ENCODE measurements around the gene HCFC1R1. TPM values are rescaled to one million over a fixed set of nuclear protein-coding genes. Genes with fewer than 3 reads are reported as not detected.
"Not testable (repeated sequence)": the region's sequence is repeated elsewhere in the genome, so short reads cannot be mapped to it uniquely, and the experiment has no call there.

HCFC1R1 gene
- 100 to 1,000 TPM in 1 of 2 donors, 10 to 100 TPM in 1; 19.9 to 120 TPM for total RNA-seq

DNA sequence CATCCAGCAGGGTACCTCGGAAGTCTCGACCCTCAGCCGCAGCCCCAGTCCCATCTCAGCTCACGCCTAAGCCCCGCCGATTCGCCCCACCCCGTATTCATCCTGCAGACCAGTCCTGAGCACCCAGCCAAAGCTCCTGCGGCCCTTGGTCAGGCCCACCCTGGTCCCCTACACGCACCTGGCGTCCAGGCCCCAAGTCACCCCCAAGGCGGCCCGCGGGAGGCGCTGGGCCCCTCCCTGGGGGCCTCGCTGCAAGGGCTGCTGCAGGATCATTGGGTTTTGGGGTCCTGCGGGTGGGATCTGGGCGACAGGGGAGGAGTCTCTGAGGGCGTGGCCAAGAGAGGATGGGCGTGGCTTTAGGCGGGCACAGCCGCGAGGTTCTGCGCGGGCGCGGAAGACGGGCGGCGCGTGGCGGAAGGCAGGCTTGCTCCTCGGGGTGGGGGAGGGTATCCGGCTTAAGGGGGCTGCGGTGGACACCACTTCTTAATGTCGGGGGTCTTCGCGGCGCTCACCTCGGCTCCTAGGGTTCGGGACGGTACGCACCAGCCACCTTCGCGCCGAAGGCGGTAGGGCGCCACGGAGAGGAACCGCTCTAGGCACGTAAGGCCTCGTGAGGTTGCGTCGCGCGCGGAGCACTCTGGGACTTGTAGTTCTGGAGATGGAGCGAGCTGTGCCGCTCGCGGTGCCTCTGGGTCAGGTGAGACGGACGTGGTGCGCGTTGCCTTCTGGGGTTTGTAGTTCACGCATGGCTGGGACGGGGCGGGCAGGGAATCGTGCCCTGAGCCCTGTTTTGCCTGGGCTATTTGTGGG lies at the start of gene HCFC1R1, which contains the start of gene THOC6:
Gene HCFC1R1 (minus strand): TSS at position 274 of the 810 bp plus-strand sequence. CDS start 1 bp downstream, at position 273.
Gene THOC6 (plus strand): TSS at position 367 of the 810 bp plus-strand sequence. CDS start 292 bp downstream, at position 659.
- Histone ChIP-seq H3K4me1 (ENCODE audit: control insufficient read depth in 1 of 2, low read depth in 2 of 2) (peaks cover 0 to 39% of the 10 kb centered on the region in 2 donors), H3K36me3 (peaks cover 12% of the 10 kb centered on the region), H3K27ac (peak within 1 kb of the TSS; percentile 94 to 100), H3K9me3 (no peaks in the 10 kb centered on the region), H3K4me3 (peak within 1 kb of the TSS; percentile 98), H3K27me3 (replicated peaks; ENCODE audit: insufficient read depth) (no peaks in the 10 kb centered on the region)
- peak; percentile 32 for ATAC-seq (ENCODE audit: insufficient number of reproducible peaks, low FRiP score, low read depth)
- no peak for TF ChIP-seq CTCF (IDR thresholded peaks at IDR 0.05)
- DNase-seq (ENCODE audit: low spot score): peak; percentile 92

DNA sequence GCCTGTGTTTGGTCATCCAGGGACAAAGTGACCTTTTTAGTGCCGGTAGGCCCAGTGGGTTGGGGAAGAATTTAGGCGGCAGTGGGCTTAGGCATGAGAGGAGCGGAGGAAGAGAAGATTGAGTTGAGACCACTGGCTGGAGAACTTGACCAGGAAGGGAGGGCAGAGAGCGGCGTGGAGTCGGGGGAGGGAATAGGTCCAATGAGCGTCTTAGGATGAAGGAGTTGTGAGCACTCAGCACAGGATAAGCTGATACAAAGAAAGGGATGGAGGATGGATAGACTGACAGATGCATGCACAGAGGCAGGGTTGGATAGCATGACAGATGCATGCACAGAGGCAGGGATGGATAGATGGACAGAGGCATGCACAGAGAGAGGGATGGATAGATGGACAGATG lies 49.7 kb upstream of the HCFC1R1 start:
- no peaks in the 10 kb centered on the region for H3K27me3 ChIP-seq (replicated peaks; ENCODE audit: insufficient read depth)
- H3K4me3 ChIP-seq: no peak overlapping the region
- TF ChIP-seq CTCF (IDR thresholded peaks at IDR 0.05): no peak
- DNase-seq (ENCODE audit: low spot score) (no peak), ATAC-seq (ENCODE audit: insufficient number of reproducible peaks, low FRiP score, low read depth) (no peak)
- no peaks in the 10 kb centered on the region for H3K4me1 ChIP-seq (ENCODE audit: control insufficient read depth in 1 of 2, low read depth in 2 of 2)
- no peak overlapping the region for H3K27ac ChIP-seq
- no peaks in the 10 kb centered on the region for H3K36me3 ChIP-seq
- H3K9me3 ChIP-seq: no peaks in the 10 kb centered on the region

DNA sequence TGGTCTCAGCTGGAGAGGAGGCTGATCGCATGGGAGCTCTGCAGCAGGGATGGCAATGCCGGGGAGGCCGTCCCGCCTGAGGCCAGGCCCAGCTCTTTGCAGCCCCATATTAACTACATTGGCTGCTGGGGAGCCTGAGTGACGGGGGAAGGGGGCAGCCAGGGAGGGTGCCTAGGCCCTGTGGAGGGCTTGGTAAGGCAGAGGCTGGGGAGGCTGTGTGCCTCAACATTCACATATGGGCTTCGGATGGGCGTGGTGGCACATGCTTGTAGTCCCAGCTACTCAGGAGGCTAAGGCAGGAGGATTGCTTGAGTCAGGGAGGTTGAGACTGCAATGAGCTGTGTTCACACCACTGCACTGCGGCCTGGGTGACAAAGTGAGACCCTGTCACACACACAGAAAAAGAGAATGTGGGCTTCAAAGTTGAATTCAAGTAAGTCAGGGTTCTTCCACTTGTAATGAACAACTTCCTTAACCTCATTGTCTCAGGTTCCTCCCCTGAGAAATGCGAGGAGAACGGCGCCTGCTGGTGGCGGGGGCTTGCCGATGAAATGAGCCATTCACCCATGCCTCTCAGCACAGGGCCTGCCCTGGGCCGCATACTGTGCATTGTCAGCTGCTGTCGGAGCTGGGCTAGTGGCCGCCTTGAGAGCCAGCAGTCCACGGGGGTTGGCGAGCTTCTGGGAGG lies 49.0 kb upstream of the HCFC1R1 start:
- not testable (repeated sequence) for H3K4me3 ChIP-seq; H3K4me1 ChIP-seq (ENCODE audit: control insufficient read depth in 1 of 2, low read depth in 2 of 2); ATAC-seq (ENCODE audit: insufficient number of reproducible peaks, low FRiP score, low read depth); H3K27me3 ChIP-seq (replicated peaks; ENCODE audit: insufficient read depth); DNase-seq (ENCODE audit: low spot score); H3K27ac ChIP-seq; H3K9me3 ChIP-seq; H3K36me3 ChIP-seq

DNA sequence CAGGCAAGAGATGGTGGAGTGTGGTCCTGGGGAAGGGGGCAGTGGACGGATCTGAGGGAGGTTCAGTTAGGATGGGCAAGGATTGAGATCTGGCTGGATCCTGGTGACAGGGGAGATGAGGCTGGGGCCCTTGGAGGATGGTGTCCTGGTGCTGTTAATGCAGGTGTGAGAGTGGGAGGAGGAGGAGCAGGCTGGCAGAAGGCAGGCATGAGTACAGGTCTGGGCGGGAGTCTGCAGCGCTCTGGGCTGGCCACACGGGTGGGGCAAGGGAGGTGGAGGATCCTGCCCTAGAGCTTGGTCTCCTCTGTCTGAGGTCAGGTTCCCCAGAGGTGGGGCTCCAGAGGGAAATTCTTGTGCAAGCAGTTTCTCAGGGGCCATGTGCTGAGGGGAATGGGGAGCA lies 48.4 kb upstream of the HCFC1R1 start:
- DNase-seq (ENCODE audit: low spot score); H3K27me3 ChIP-seq (replicated peaks; ENCODE audit: insufficient read depth); H3K36me3 ChIP-seq; ATAC-seq (ENCODE audit: insufficient number of reproducible peaks, low FRiP score, low read depth); H3K4me1 ChIP-seq (ENCODE audit: control insufficient read depth in 1 of 2, low read depth in 2 of 2); H3K27ac ChIP-seq; H3K9me3 ChIP-seq; H3K4me3 ChIP-seq: not testable (repeated sequence)

DNA sequence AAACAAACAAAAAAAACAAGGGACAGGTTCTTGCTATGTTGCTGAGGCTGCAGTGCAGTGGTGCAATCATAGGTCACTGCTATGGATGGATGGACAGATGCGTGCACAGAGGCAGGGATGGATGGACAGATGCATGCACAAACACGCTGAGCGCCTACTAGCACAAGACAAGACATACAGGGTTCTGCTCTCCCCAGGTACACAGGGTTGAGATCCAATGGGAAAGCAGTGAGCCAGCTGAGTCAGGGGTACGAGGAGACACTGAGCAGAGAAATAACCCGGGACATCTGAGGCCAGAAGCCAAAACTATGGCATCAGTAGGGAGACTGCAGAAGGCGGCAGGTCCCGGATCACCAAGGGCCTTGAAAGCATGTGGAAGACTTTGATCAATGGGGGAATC lies 47.9 kb upstream of the HCFC1R1 start:
- TF ChIP-seq CTCF (IDR thresholded peaks at IDR 0.05): no peak
- Histone ChIP-seq H3K4me3 (no peak overlapping the region), H3K36me3 (no peaks in the 10 kb centered on the region), H3K27ac (no peak overlapping the region), H3K4me1 (ENCODE audit: control insufficient read depth in 1 of 2, low read depth in 2 of 2) (peaks cover 0 to 1% of the 10 kb centered on the region in 2 donors), H3K9me3 (no peaks in the 10 kb centered on the region), H3K27me3 (replicated peaks; ENCODE audit: insufficient read depth) (no peaks in the 10 kb centered on the region)
- no peak for DNase-seq (ENCODE audit: low spot score)
- ATAC-seq (ENCODE audit: insufficient number of reproducible peaks, low FRiP score, low read depth): no peak

- no peak for TF ChIP-seq CTCF (IDR thresholded peaks at IDR 0.05)
- H3K4me3 ChIP-seq: no peak overlapping the region
- no peak for ATAC-seq (ENCODE audit: insufficient number of reproducible peaks, low FRiP score, low read depth)
- H3K27me3 ChIP-seq (replicated peaks; ENCODE audit: insufficient read depth): no peaks in the 10 kb centered on the region
- H3K36me3 ChIP-seq: no peaks in the 10 kb centered on the region
- no peaks in the 10 kb centered on the region for H3K9me3 ChIP-seq
- peaks cover 3 to 11% of the 10 kb centered on the region in 2 donors for H3K4me1 ChIP-seq (ENCODE audit: control insufficient read depth in 1 of 2, low read depth in 2 of 2)
- H3K27ac ChIP-seq: no peak overlapping the region
- no peak for DNase-seq (ENCODE audit: low spot score)
These were observed 46.9 kb upstream of the HCFC1R1 start for GRCh38 chr16:3070608-3071111.

GRCh38 chr16:3069146-3069545 lies 45.4 kb upstream of the HCFC1R1 start:
- not testable (repeated sequence) for H3K9me3 ChIP-seq; DNase-seq (ENCODE audit: low spot score); H3K27me3 ChIP-seq (replicated peaks; ENCODE audit: insufficient read depth); H3K4me3 ChIP-seq; ATAC-seq (ENCODE audit: insufficient number of reproducible peaks, low FRiP score, low read depth); H3K36me3 ChIP-seq; H3K27ac ChIP-seq
- peaks cover 11 to 23% of the 10 kb centered on the region in 2 donors for H3K4me1 ChIP-seq (ENCODE audit: control insufficient read depth in 1 of 2, low read depth in 2 of 2)

Measured in thoracic aorta (tissue), 2 donors.